Bronchial epithelial cell (primary cell): ENCODE results near the gene ANKRD65. TPM values are rescaled to one million over a fixed set of nuclear protein-coding genes. Genes with fewer than 3 reads are reported as not detected.
"Not testable (repeated sequence)": the region's sequence is repeated elsewhere in the genome, so short reads cannot be mapped to it uniquely, and the experiment has no call there.

Experiments used
- DNase-seq: peaks from one replicate; pipeline ENCODE4 v3.0.0-alpha.2; 2010; ENCODE audit warnings: low read depth
- FAIRE-seq: peaks from 2 replicates; lab custom pipeline; 2011; peaks lifted over from hg19 to GRCh38; lab: Jason Lieb, UNC
- H3K27me3 ChIP-seq: 2 replicates; pipeline ENCODE4 v1.5.1; 2011; ENCODE audit warnings: low read length; ENCODE audit not compliant: control insufficient read depth, insufficient read depth
- H3K36me3 ChIP-seq: 2 replicates; pipeline ENCODE4 v1.5.1; 2011; ENCODE audit warnings: low read length; ENCODE audit not compliant: control insufficient read depth, insufficient read depth
- H3K4me3 ChIP-seq: 2 replicates; pipeline ENCODE4 v1.5.1; 2011; ENCODE audit warnings: mild to moderate bottlenecking, low read depth, low read length, control low read depth
- total RNA-seq: library from RNA; depleted of rRNA; stranded (reverse); fragments of >200 nt; gene quantifications from 2 replicates; pipeline ENCODE4 v1.2.1, GENCODE V29; 2014
- TF ChIP-seq, protein P1 (sequence below): IDR thresholded peaks from 2 replicates; pipeline ENCODE4 v1.5.1; 2011; ENCODE audit warnings: mild to moderate bottlenecking, moderate library complexity, low read length, control low read depth, inconsistent platforms; ENCODE audit not compliant: insufficient read depth, severe bottlenecking

ANKRD65 gene
- total RNA-seq, 1 donor from 2014 or later = 5.3 TPM

DNA sequence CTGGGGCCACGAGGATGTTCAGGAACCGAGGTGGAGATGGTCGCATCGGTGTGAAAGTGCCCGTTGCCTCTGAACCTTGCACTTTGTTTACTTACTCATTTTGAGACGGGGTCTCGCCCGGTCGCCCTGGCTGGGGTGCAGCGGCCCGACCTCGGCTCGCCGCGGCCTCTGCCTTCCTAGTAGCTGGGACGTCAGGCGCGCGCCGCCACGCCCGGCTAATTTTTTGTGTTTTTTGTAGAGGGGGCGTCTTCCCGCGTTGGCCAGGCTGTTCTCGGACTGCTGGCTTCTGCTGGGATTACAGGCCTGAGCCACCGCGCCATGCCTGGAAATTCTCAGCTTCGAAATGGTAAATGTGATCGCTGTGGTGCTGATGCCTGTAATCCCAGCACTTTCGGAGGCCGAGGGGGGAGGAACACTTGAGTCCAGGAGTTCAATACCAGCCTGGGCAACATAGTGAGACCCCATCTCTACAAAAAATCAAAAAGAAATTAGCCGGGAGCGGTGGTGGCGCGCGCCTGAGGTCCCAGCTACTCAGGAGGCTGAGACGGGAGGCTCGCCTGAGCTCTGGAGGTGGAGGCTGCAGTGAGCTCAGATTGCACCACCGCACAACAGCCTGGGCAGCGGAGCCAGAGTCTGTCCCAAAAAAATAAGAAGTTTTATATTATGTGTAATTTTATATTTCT, 13.3 kb downstream of the ANKRD65 start:
- peak overlapping the region; percentile 90 for H3K4me3 ChIP-seq
- H3K36me3 ChIP-seq = peaks cover 13% of the 10 kb centered on the region
- FAIRE-seq (no peak), DNase-seq (no peak)
- H3K27me3 ChIP-seq = no peaks in the 10 kb centered on the region
- TF ChIP-seq, protein P1, sequence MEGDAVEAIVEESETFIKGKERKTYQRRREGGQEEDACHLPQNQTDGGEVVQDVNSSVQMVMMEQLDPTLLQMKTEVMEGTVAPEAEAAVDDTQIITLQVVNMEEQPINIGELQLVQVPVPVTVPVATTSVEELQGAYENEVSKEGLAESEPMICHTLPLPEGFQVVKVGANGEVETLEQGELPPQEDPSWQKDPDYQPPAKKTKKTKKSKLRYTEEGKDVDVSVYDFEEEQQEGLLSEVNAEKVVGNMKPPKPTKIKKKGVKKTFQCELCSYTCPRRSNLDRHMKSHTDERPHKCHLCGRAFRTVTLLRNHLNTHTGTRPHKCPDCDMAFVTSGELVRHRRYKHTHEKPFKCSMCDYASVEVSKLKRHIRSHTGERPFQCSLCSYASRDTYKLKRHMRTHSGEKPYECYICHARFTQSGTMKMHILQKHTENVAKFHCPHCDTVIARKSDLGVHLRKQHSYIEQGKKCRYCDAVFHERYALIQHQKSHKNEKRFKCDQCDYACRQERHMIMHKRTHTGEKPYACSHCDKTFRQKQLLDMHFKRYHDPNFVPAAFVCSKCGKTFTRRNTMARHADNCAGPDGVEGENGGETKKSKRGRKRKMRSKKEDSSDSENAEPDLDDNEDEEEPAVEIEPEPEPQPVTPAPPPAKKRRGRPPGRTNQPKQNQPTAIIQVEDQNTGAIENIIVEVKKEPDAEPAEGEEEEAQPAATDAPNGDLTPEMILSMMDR = peak; percentile 14

DNA sequence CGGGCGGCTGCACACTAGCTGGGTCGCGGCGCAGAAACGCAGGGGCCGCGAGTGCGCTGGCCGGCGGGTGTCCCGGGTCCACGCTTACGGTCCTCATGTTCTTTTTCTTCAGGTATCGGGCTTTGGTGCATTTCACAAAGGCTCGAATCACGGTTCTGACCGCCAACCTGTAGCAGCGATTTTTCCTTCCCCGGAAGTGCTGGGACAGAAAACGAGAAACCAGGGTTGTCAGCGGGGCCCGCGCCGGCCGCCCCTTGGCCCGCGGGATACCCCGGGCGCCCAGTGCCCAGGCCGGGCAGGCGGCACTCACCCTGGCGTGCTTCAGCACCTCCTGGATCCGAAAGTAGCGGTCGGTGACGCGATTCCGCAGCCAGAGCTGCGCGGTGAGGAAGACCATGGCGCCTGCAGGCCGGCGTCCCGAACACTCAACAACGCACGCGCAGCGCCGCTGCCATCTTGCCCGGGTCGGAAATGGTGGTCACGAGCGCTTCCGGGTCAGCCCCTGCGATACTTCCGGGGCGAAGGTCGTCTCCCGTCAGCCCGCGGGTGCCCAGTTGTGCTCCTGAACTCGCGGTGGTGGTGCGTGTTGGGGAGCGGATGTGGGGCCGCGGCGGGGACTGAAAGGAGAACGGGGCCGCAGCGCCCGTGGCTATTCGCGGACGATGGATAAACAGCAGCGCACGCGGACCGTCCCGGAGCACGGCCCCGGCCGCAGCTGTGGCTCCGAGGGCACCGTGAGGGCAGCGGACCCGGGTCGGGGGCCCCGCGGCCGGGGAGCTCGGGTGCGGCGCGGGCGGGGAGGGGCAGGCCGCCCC, 14.0 kb downstream of the ANKRD65 start, which contains the start of gene MRPL20:
MRPL20 (minus strand) TSS at position 473 of the 815 bp plus-strand sequence; CDS start at position 397, 76 bp downstream.
- Histone ChIP-seq H3K36me3 (peaks cover 17% of the 10 kb centered on the region), H3K27me3 (no peaks in the 10 kb centered on the region), H3K4me3 (peak within 1 kb of the TSS; percentile 90)
- TF ChIP-seq, protein P1 = no peak
- FAIRE-seq (no peak), DNase-seq (peak; percentile 81)

DNA sequence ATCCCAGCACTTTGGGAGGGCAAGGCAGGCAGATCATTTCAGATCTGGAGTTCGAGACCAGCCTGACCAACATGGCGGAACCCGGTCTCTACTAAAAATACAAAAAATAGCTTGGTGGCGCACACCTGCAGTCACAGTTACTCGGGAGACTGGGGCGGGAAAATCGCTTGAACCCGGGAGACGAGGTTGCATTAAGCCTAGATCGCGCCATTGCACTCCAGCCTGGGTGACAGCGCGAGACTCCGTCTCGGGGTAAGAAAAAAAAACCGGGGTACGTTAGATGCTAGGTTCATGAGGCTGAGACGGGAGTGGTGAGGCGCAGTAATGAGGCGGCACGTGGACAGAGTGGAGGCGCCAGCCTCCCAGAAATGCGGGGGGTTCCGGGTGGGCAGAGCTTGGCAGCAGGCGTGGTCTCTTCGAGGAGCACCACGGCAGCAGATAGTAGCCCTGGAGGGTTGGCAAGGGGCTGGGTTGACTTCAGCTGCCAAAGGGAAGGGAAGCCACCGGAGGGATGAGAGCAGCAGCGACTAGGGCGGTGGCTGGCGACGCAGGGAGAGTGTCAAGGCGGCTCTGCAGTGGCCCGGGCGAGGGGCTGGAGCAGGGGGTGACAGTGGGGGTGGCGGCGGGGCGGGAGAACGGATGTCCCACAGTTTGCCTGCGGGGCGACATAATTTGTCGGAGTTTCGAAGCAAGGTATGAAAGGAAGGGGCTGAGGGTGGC, 14.8 kb downstream of the ANKRD65 start:
- Histone ChIP-seq H3K27me3 (no peaks in the 10 kb centered on the region), H3K36me3 (peaks cover 22% of the 10 kb centered on the region), H3K4me3 (peak overlapping the region; percentile 90)
- no peak for DNase-seq
- TF ChIP-seq, protein P1 = no peak
- FAIRE-seq = no peak

DNA sequence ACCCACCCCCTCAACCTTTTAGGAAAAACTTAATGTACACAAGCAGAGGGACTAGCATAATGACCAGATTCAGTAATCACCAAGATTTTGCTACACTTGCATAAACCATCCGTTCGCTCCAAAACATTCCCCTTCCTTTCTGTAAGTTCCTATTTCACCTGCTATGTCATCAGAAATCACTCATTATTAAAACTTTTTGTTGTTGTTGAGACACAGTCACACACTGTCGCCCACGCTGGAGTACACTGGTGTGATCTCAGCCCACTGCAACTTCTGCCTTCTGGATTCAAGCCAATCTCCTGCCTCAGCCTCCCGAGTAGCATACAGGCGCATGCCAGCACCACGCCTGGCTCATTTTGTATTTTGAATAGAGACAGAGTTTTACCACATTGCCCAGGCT, 17.4 kb downstream of the ANKRD65 start:
- H3K27me3 ChIP-seq = no peaks in the 10 kb centered on the region
- H3K4me3 ChIP-seq = no peak overlapping the region
- DNase-seq = no peak
- peaks cover 24% of the 10 kb centered on the region for H3K36me3 ChIP-seq
- no peak for FAIRE-seq
- TF ChIP-seq, protein P1 = no peak

DNA sequence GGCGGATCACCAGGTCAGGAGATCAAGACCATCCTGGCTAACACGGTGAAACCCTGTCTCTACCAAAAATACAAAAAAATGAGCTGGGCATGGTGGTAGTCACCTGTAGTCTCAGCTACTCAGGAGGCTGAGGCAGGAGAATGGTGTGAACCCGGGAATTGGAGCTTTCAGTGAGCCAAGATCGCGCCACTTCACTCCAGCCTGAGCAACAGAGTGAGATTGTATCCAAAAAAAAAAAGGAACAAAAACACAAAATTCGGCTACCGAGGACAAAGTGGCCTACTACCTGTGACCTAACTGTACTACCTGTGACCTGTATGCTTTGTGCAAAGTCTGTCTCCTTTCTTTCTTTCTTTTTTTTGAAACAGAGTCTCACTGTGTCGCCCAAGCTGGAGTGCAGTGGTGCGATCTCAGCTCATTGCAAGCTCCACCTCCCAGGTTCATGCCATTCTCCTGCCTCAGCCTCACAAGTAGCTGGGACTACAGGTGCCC, 18.1 kb downstream of the ANKRD65 start:
- H3K36me3 ChIP-seq = peaks cover 28% of the 10 kb centered on the region
- not testable (repeated sequence) for H3K27me3 ChIP-seq, FAIRE-seq, H3K4me3 ChIP-seq, DNase-seq
